Osteocyte (in vitro differentiated cells): ENCODE results near the gene PAPSS2. TPM values are rescaled to one million over a fixed set of nuclear protein-coding genes. Genes with fewer than 3 reads are reported as not detected.

Experiments used
- DNase-seq: peaks from one replicate; pipeline ENCODE4 v3.0.0; 2021; ENCODE audit warnings: mixed read lengths; ENCODE audit not compliant: unreplicated experiment; ENCODE audit errors: extremely low spot score
- H3K27ac Mint-ChIP-seq: one replicate; pipeline ENCODE4 v1.8.0; 2021; ENCODE audit warnings: mild to moderate bottlenecking, mixed read lengths; ENCODE audit not compliant: unreplicated experiment
- H3K27me3 Mint-ChIP-seq: one replicate; pipeline ENCODE4 v1.8.0; 2021; ENCODE audit warnings: mixed read lengths; ENCODE audit not compliant: unreplicated experiment
- H3K36me3 Mint-ChIP-seq: one replicate; pipeline ENCODE4 v1.8.0; 2021; ENCODE audit warnings: mixed read lengths; ENCODE audit not compliant: unreplicated experiment
- H3K4me1 Mint-ChIP-seq: one replicate; pipeline ENCODE4 v1.8.0; 2021; ENCODE audit warnings: mixed read lengths; ENCODE audit not compliant: unreplicated experiment
- H3K4me3 Mint-ChIP-seq: one replicate; pipeline ENCODE4 v1.8.0; 2021; ENCODE audit warnings: mild to moderate bottlenecking, moderate library complexity, mixed read lengths; ENCODE audit not compliant: unreplicated experiment
- H3K9me3 Mint-ChIP-seq: one replicate; pipeline ENCODE4 v1.8.0; 2021; ENCODE audit warnings: mixed read lengths; ENCODE audit not compliant: unreplicated experiment
- CTCF ChIP-seq: fragments of 200-600 bp; sonication (generic); IDR thresholded peaks from 2 replicates; pipeline ENCODE4 v1.5.0; 2021; ENCODE audit warnings: antibody characterized with exemption, mild to moderate bottlenecking, moderate library complexity
- total RNA-seq: library from RNA; stranded (reverse); gene quantifications from 2 replicates; pipeline ENCODE4 v1.2.1, GENCODE V29; 2021

Gene PAPSS2
- total RNA-seq, 1 donor from 2014 or later, result 18.5 TPM

GRCh38 chr10:87691506-87692070 is 31.9 kb downstream of the PAPSS2 start:
- H3K4me3 Mint-ChIP-seq, result no peak overlapping the region
- no peak overlapping the region for H3K27ac Mint-ChIP-seq

GRCh38 chr10:87692956-87693484 is 33.3 kb downstream of the PAPSS2 start:
- DNase-seq, result no peak
- Mint-ChIP-seq H3K27ac (no peak overlapping the region), H3K4me3 (no peak overlapping the region), H3K27me3 (no peaks in the 10 kb centered on the region), H3K9me3 (no peaks in the 10 kb centered on the region), H3K4me1 (peaks cover 9% of the 10 kb centered on the region), H3K36me3 (peaks cover 1% of the 10 kb centered on the region)
- no peak for TF ChIP-seq CTCF

More at GRCh38 chr10:87691506-87692070, 31.9 kb downstream of the PAPSS2 start:
- Mint-ChIP-seq H3K4me1 (no peaks in the 10 kb centered on the region), H3K9me3 (no peaks in the 10 kb centered on the region), H3K36me3 (no peaks in the 10 kb centered on the region), H3K27me3 (no peaks in the 10 kb centered on the region)
- DNase-seq, result no peak
- TF ChIP-seq CTCF, result no peak

GRCh38 chr10:87694011-87694794 is 34.5 kb downstream of the PAPSS2 start:
- H3K9me3 Mint-ChIP-seq, result no peaks in the 10 kb centered on the region
- H3K4me3 Mint-ChIP-seq, result no peak overlapping the region
- TF ChIP-seq CTCF, result no peak
- no peak overlapping the region for H3K27ac Mint-ChIP-seq
- peaks cover 10% of the 10 kb centered on the region for H3K4me1 Mint-ChIP-seq
- DNase-seq, result no peak
- H3K36me3 Mint-ChIP-seq, result peaks cover 2% of the 10 kb centered on the region
- H3K27me3 Mint-ChIP-seq, result no peaks in the 10 kb centered on the region

GRCh38 chr10:87695074-87695473 is 35.4 kb downstream of the PAPSS2 start:
- TF ChIP-seq CTCF, result no peak

More at GRCh38 chr10:87695074-87695473, 35.4 kb downstream of the PAPSS2 start:
- no peak overlapping the region for H3K4me3 Mint-ChIP-seq
- H3K4me1 Mint-ChIP-seq, result peaks cover 12% of the 10 kb centered on the region
- no peak overlapping the region for H3K27ac Mint-ChIP-seq
- H3K9me3 Mint-ChIP-seq, result no peaks in the 10 kb centered on the region
- H3K36me3 Mint-ChIP-seq, result peaks cover 2% of the 10 kb centered on the region
- DNase-seq, result no peak
- no peaks in the 10 kb centered on the region for H3K27me3 Mint-ChIP-seq
